Esophagus squamous epithelium (tissue), 5 donors: ENCODE results near the gene SACM1L. TPM values are rescaled to one million over a fixed set of nuclear protein-coding genes. Genes with fewer than 3 reads are reported as not detected.

Experiments
- DNase-seq: peaks from one replicate; lab custom pipeline; 2025; lab: John Stamatoyannopoulos, UW
- H3K27ac ChIP-seq, 4 donors: fragments of 200-600 bp; sonication (generic); one replicate each; pipeline ENCODE4 v1.5.1; 2016 to 2019; ENCODE audit warnings: mild to moderate bottlenecking in 1 of 4
- H3K27me3 ChIP-seq, 4 donors: fragments of 200-600 bp; sonication (generic); 1 replicate in 3 of 4; 2 replicates in 1 of 4; pipeline versions ENCODE4 v1.5.1 to v1.6.0; 2017 to 2021; ENCODE audit warnings: antibody characterized with exemption in 1 of 4
- H3K36me3 ChIP-seq, 3 donors: fragments of 200-600 bp; sonication (generic); one replicate each; pipeline ENCODE4 v1.5.1; 2016 to 2019
- H3K4me1 ChIP-seq, 3 donors: fragments of 200-600 bp; sonication (generic); one replicate each; pipeline ENCODE4 v1.5.1; 2017 to 2019
- H3K4me3 ChIP-seq, 4 donors: fragments of 200-600 bp; sonication (generic); 1 replicate in 3 of 4; 2 replicates in 1 of 4; pipeline ENCODE4 v1.5.1; 2016 to 2019; ENCODE audit warnings: mild to moderate bottlenecking in 2 of 4, moderate library complexity in 1 of 4
- H3K9me3 ChIP-seq, 3 donors: fragments of 200-600 bp; sonication (generic); one replicate each; pipeline ENCODE4 v1.5.1; 2016 to 2019
- POLR2A ChIP-seq, 4 donors: fragments of 450-650 bp; IDR thresholded peaks; one replicate each; pipeline ENCODE4 v1.6.1; 2017; ENCODE audit warnings: antibody characterized with exemption in 4 of 4, mild to moderate bottlenecking in 4 of 4, moderate library complexity in 3 of 4
- WGBS, 2 donors: methylation state at CpG; one replicate each; pipeline ENCODE4 v1.1.5; 2018; 5-methylcytosine and 5-hydroxymethylcytosine counted together
- intact Hi-C: fragments of 100-400 bp; cut with DNase I; formaldehyde crosslinking; loops from one replicate; pipeline ENCODE4 v1.15.0; 2022
- total RNA-seq, 4 donors: library from RNA; depleted of rRNA; stranded (reverse); fragments of >200 nt; gene quantifications; one replicate each; pipeline ENCODE4 v1.1.0, GENCODE V29; 2016
- TF ChIP-seq, protein P1 (sequence below), 6 experiments: fragments of 450-650 bp in 4 of 6; fragments of 200-600 bp in 2 of 6; sonication (generic) in 2 of 6; IDR thresholded peaks; one replicate each; pipeline ENCODE4 v1.5.1; 2016 to 2019; ENCODE audit warnings: antibody characterized with exemption in 6 of 6, mild to moderate bottlenecking in 4 of 6, moderate library complexity in 4 of 6
- donor health status: DM: yes; HTN: yes; CAD: no.

The SACM1L gene
- total RNA-seq, 4 donors from 2014 or later = 22.7 to 42.2 (median 27.2) TPM

DNA sequence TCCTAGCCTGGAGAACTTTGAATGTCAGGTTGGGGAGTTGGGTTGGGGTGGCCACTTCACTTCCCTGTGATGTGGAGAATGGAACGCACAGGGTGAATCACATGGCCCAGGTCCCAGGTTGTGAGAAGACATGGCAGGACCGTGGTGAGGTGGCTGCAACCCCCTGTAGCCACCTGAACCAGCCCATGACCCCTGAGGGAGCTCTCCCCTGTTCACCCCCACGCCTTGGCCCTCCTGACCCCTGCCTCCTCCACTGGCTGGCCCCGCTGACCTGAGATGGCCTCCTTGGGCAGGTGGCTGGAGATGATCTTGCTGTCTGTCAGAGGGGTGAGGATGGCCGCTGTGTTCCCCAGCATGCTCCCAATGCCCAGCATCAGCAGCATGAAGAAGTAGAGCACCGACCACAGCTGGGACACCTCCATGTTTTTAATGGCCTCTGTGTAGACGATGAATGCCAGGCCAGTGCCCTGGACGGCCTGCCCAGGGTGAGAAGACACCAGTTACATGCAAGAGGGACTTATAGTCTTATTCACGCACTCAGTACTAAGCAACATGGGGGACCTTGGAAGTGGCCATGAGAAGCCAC lies 76.2 kb downstream of the SACM1L start:
- Histone ChIP-seq H3K27ac (no peak overlapping the region), H3K4me3 (no peak overlapping the region), H3K9me3 (no peaks in the 10 kb centered on the region), H3K27me3 (peaks cover 0 to 8% (median 0%) of the 10 kb centered on the region in 4 donors), H3K4me1 (no peaks in the 10 kb centered on the region), H3K36me3 (no peaks in the 10 kb centered on the region)
- no peak for TF ChIP-seq POLR2A (IDR thresholded peaks at IDR 0.05)
- TF ChIP-seq, protein P1, sequence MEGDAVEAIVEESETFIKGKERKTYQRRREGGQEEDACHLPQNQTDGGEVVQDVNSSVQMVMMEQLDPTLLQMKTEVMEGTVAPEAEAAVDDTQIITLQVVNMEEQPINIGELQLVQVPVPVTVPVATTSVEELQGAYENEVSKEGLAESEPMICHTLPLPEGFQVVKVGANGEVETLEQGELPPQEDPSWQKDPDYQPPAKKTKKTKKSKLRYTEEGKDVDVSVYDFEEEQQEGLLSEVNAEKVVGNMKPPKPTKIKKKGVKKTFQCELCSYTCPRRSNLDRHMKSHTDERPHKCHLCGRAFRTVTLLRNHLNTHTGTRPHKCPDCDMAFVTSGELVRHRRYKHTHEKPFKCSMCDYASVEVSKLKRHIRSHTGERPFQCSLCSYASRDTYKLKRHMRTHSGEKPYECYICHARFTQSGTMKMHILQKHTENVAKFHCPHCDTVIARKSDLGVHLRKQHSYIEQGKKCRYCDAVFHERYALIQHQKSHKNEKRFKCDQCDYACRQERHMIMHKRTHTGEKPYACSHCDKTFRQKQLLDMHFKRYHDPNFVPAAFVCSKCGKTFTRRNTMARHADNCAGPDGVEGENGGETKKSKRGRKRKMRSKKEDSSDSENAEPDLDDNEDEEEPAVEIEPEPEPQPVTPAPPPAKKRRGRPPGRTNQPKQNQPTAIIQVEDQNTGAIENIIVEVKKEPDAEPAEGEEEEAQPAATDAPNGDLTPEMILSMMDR (IDR thresholded peaks at IDR 0.05) = no peak
- WGBS, 2 donors = 78 to 84% methylated on average over 2 to 5 of the region's 9 CpGs
- intact Hi-C loops = no loop called here
- DNase-seq = no peak

GRCh38 chr3:45765958-45766357 lies 76.8 kb downstream of the SACM1L start:
- H3K27ac ChIP-seq = no peak overlapping the region
- whole genome bisulfite sequencing, 2 donors = 82 to 83% methylated on average over 7 to 8 of the region's 8 CpGs
- H3K4me1 ChIP-seq = no peaks in the 10 kb centered on the region
- intact Hi-C loops = no loop called here
- no peak for DNase-seq
- H3K27me3 ChIP-seq = peaks cover 0 to 14% (median 0%) of the 10 kb centered on the region in 4 donors
- no peaks in the 10 kb centered on the region for H3K9me3 ChIP-seq
- no peak overlapping the region for H3K4me3 ChIP-seq
- no peak for TF ChIP-seq POLR2A (IDR thresholded peaks at IDR 0.05)
- TF ChIP-seq, protein P1 (IDR thresholded peaks at IDR 0.05) = no peak
- no peaks in the 10 kb centered on the region for H3K36me3 ChIP-seq

DNA sequence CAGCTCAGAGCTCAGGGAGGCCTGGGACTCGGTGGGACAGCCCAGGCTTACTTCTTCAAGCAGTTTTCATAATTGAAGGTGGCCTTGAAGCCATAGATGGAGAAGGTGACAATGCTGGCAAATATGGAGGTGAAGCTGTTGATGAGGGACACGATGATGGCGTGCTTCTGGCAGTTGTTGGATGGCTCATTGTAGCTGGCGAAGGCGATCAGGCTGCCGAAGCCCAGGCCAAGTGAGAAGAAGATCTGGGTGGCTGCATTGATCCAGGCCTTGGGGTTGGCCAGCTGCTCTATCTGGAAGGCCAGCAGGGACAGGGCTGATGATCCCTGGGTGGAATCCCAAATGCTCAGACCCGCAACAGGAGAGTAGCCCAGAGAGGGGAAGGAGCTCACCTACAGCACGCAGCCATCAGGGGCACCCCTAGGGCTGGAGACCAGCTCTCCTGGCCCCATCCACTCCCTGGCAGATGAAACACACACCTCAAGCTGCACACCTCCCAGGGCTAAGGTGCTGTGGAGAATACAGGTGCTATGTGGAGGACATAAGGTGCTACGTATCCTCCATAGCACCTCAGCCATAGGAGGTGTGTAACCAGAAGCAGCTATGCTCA lies 82.1 kb downstream of the SACM1L start:
- H3K27me3 ChIP-seq = peaks cover 0 to 27% (median 0%) of the 10 kb centered on the region in 4 donors
- no peaks in the 10 kb centered on the region for H3K36me3 ChIP-seq
- no peaks in the 10 kb centered on the region for H3K4me1 ChIP-seq
- intact Hi-C loops = no loop called here
- DNase-seq = no peak
- TF ChIP-seq POLR2A (IDR thresholded peaks at IDR 0.05) = no peak
- TF ChIP-seq, protein P1 (IDR thresholded peaks at IDR 0.05) = no peak
- H3K9me3 ChIP-seq = no peaks in the 10 kb centered on the region
- WGBS, 2 donors = 89 to 91% methylated on average over 8 to 9 of the region's 9 CpGs
- H3K4me3 ChIP-seq = no peak overlapping the region
- H3K27ac ChIP-seq = no peak overlapping the region

- TF ChIP-seq, protein P1 (IDR thresholded peaks at IDR 0.05) = no peak
- no peak for TF ChIP-seq POLR2A (IDR thresholded peaks at IDR 0.05)
- Histone ChIP-seq H3K27me3 (peaks cover 0 to 29% (median 0%) of the 10 kb centered on the region in 4 donors), H3K9me3 (no peaks in the 10 kb centered on the region), H3K4me1 (no peaks in the 10 kb centered on the region), H3K36me3 (no peaks in the 10 kb centered on the region), H3K4me3 (no peak overlapping the region), H3K27ac (no peak overlapping the region)
- no peak for DNase-seq
- intact Hi-C loops = no loop called here
- WGBS, 2 donors = 89 to 95% methylated on average over 5 of the region's 5 CpGs
Observed at GRCh38 chr3:45771831-45772230, 82.6 kb downstream of the SACM1L start.

- Histone ChIP-seq H3K27me3 (peaks cover 0 to 29% (median 0%) of the 10 kb centered on the region in 4 donors), H3K9me3 (no peaks in the 10 kb centered on the region), H3K4me3 (no peak overlapping the region), H3K4me1 (no peaks in the 10 kb centered on the region), H3K27ac (no peak overlapping the region), H3K36me3 (no peaks in the 10 kb centered on the region)
- no peak for DNase-seq
- 73 to 76% methylated on average over 5 to 9 of the region's 16 CpGs for WGBS, 2 donors
- intact Hi-C loops = no loop called here
- TF ChIP-seq, protein P1 (IDR thresholded peaks at IDR 0.05) = no peak
- TF ChIP-seq POLR2A (IDR thresholded peaks at IDR 0.05) = no peak
Observed at GRCh38 chr3:45772341-45773035, 83.3 kb downstream of the SACM1L start.
